H1 (cell line): ENCODE data around the gene AMBP. TPM values are rescaled to one million over a fixed set of nuclear protein-coding genes. Genes with fewer than 3 reads are reported as not detected.

ENCODE experiments used
- CTCF ChIA-PET: fragments of 300-600 bp; sonication (Branson Sonifier 250); formaldehyde crosslinking; loops from one replicate; lab custom pipeline; 2021; ENCODE audit not compliant: partially characterized antibody; lab: Charles Lee
- POLR2A ChIA-PET: fragments of 300-600 bp; sonication (Branson Sonifier 250); formaldehyde crosslinking; loops from one replicate; lab custom pipeline; 2021; ENCODE audit warnings: inconsistent platforms; ENCODE audit not compliant: partially characterized antibody; lab: Charles Lee
- DNase-seq, 2 experiments: peaks; one replicate each; pipeline versions ENCODE4 v3.0.0 to v3.0.0-alpha.2; 2010 to 2022; ENCODE audit warnings: low spot score in 2 of 2, low read depth in 1 of 2, mixed read lengths in 1 of 2
- FAIRE-seq: peaks from 2 replicates; lab custom pipeline; 2011; peaks lifted over from hg19 to GRCh38; lab: Jason Lieb, UNC
- H2AFZ ChIP-seq: 2 replicates; pipeline ENCODE4 v1.8.1; 2012; ENCODE audit warnings: low read length, inconsistent platforms
- H2AK5ac ChIP-seq: 2 replicates; pipeline ENCODE4 v1.6.1; 2013; ENCODE audit warnings: low read depth, low read length
- H2BK120ac ChIP-seq: replicated peaks from 2 replicates; pipeline ENCODE3; 2013; ENCODE audit warnings: low read depth, low read length, inconsistent platforms
- H2BK12ac ChIP-seq: 2 replicates; pipeline ENCODE4 v1.6.1; 2013; ENCODE audit warnings: low read depth, low read length
- H2BK15ac ChIP-seq: 2 replicates; pipeline ENCODE4 v1.6.1; 2013; ENCODE audit warnings: low read length
- H2BK20ac ChIP-seq: 2 replicates; pipeline ENCODE4 v1.6.1; 2013; ENCODE audit warnings: low read length
- H2BK5ac ChIP-seq: 2 replicates; pipeline ENCODE4 v1.6.1; 2013; ENCODE audit warnings: low read depth, low read length
- H3K14ac ChIP-seq: 2 replicates; pipeline ENCODE4 v1.6.1; 2013; ENCODE audit warnings: inconsistent platforms; ENCODE audit not compliant: insufficient read length
- H3K18ac ChIP-seq: 2 replicates; pipeline ENCODE4 v1.6.1; 2013; ENCODE audit warnings: low read length; ENCODE audit errors: extremely low read depth
- H3K23ac ChIP-seq: 2 replicates; pipeline ENCODE4 v1.6.1; 2013; ENCODE audit warnings: inconsistent platforms; ENCODE audit not compliant: insufficient read length
- H3K23me2 ChIP-seq: 2 replicates; pipeline ENCODE4 v1.6.1; 2013; ENCODE audit warnings: low read depth, low read length
- H3K27ac ChIP-seq: 2 replicates; pipeline ENCODE4 v1.6.1; 2011; ENCODE audit warnings: low read depth, low read length, inconsistent platforms
- H3K27me3 ChIP-seq, 4 experiments: replicated peaks in 1 of 4; 1 replicate in 1 of 4; 2 replicates in 3 of 4; pipeline versions ENCODE4 v1.6.1 to v1.8.1; 2011 to 2013; ENCODE audit warnings: low read length in 3 of 4, mild to moderate bottlenecking in 3 of 4, inconsistent platforms in 2 of 4, mixed read lengths in 2 of 4, moderate library complexity in 1 of 4; ENCODE audit not compliant: control insufficient read depth in 3 of 4, insufficient read depth in 3 of 4; ENCODE audit errors: extremely low read depth in 1 of 4
- H3K36me3 ChIP-seq, 4 experiments: 2 replicates each; pipeline versions ENCODE4 v1.6.1 to v1.8.1; 2011 to 2013; ENCODE audit warnings: mild to moderate bottlenecking in 4 of 4, low read length in 3 of 4, moderate library complexity in 2 of 4, control low read depth in 1 of 4, inconsistent platforms in 1 of 4; ENCODE audit not compliant: insufficient read depth in 4 of 4, control insufficient read depth in 2 of 4
- H3K4ac ChIP-seq: replicated peaks from 2 replicates; pipeline ENCODE3; 2013; ENCODE audit warnings: low read length, low read depth, mixed read lengths, inconsistent platforms; ENCODE audit not compliant: insufficient read length
- H3K4me1 ChIP-seq, 4 experiments: replicated peaks in 1 of 4; 1 replicate in 1 of 4; 2 replicates in 3 of 4; pipeline versions ENCODE4 v1.6.1 to v1.8.1; 2011 to 2013; ENCODE audit warnings: low read length in 3 of 4, inconsistent platforms in 2 of 4, mixed read lengths in 1 of 4; ENCODE audit not compliant: insufficient read depth in 4 of 4, control insufficient read depth in 3 of 4
- H3K4me2 ChIP-seq, 2 experiments: 2 replicates each; pipeline versions ENCODE4 v1.6.1 to v1.8.1; 2011 to 2013; ENCODE audit warnings: low read depth in 2 of 2, low read length in 2 of 2, control low read depth in 1 of 2, inconsistent platforms in 1 of 2, mild to moderate bottlenecking in 1 of 2; ENCODE audit not compliant: insufficient read depth in 1 of 2
- H3K4me3 ChIP-seq, 4 experiments: fragments of 200-600, 300-600 bp in 1 of 4; sonication (generic), shearing (Covaris generic), sonication (Bioruptor Twin) in 1 of 4; 2 replicates each; pipeline versions ENCODE4 v1.5.1 to v1.8.1; 2011 to 2016; ENCODE audit warnings: low read length in 4 of 4, low read depth in 3 of 4, control low read depth in 2 of 4, inconsistent platforms in 2 of 4, mild to moderate bottlenecking in 2 of 4, mixed read lengths in 1 of 4, moderate library complexity in 1 of 4; ENCODE audit not compliant: insufficient read depth in 2 of 4; ENCODE audit errors: extremely low read depth in 1 of 4
- H3K56ac ChIP-seq: replicated peaks from 2 replicates; pipeline ENCODE3; 2013; ENCODE audit warnings: low read depth, mild to moderate bottlenecking, mixed read lengths, low read length, inconsistent platforms; ENCODE audit not compliant: insufficient read length
- H3K79me1 ChIP-seq: 2 replicates; pipeline ENCODE4 v1.6.1; 2013; ENCODE audit warnings: low read depth, low read length, control low read depth
- H3K79me2 ChIP-seq, 2 experiments: 2 replicates each; pipeline versions ENCODE4 v1.6.1 to v1.8.1; 2012 to 2013; ENCODE audit warnings: low read length in 2 of 2, mild to moderate bottlenecking in 2 of 2, inconsistent platforms in 1 of 2; ENCODE audit not compliant: insufficient read depth in 2 of 2, control insufficient read depth in 1 of 2
- H3K9ac ChIP-seq, 4 experiments: replicated peaks in 1 of 4; 1 replicate in 1 of 4; 2 replicates in 3 of 4; pipeline versions ENCODE4 v1.6.1 to v1.8.1; 2011 to 2013; ENCODE audit warnings: low read depth in 3 of 4, low read length in 3 of 4, control low read depth in 2 of 4, mild to moderate bottlenecking in 2 of 4, moderate library complexity in 2 of 4, inconsistent platforms in 1 of 4; ENCODE audit errors: extremely low read depth in 1 of 4
- H3K9me3 ChIP-seq, 2 experiments: 2 replicates each; pipeline versions ENCODE4 v1.6.1 to v1.8.1; 2012 to 2013; ENCODE audit warnings: mild to moderate bottlenecking in 2 of 2, moderate library complexity in 2 of 2, control low read depth in 1 of 2, inconsistent platforms in 1 of 2, low read depth in 1 of 2, low read length in 1 of 2, mixed read lengths in 1 of 2; ENCODE audit not compliant: insufficient read depth in 2 of 2
- H4K20me1 ChIP-seq, 2 experiments: replicated peaks in 1 of 2; 2 replicates each; pipeline versions ENCODE3 to v1.8.1; 2011 to 2013; ENCODE audit warnings: inconsistent platforms in 2 of 2, low read length in 2 of 2, mild to moderate bottlenecking in 1 of 2; ENCODE audit not compliant: insufficient read depth in 2 of 2, control insufficient read depth in 1 of 2
- H4K5ac ChIP-seq: 2 replicates; pipeline ENCODE4 v1.6.1; 2013; ENCODE audit warnings: low read length, low read depth, mixed read lengths, inconsistent platforms; ENCODE audit not compliant: insufficient read length
- H4K8ac ChIP-seq: 2 replicates; pipeline ENCODE4 v1.8.0; 2013; ENCODE audit warnings: mild to moderate bottlenecking, moderate library complexity, low read length, inconsistent platforms; ENCODE audit not compliant: insufficient read depth; ENCODE audit errors: extremely low read depth
- H4K91ac ChIP-seq: replicated peaks from 2 replicates; pipeline ENCODE3; 2013; ENCODE audit warnings: low read length, mixed read lengths, inconsistent platforms; ENCODE audit not compliant: insufficient read length
- CBX8 ChIP-seq: fragments of 300-800, 300-1000 bp; sonication (generic); IDR thresholded peaks from 2 replicates; pipeline ENCODE4 v1.7.1; 2016; ENCODE audit warnings: low read depth, low read length, borderline replicate concordance
- CEBPB ChIP-seq: IDR thresholded peaks from 2 replicates; pipeline ENCODE4 v1.6.1; 2012; ENCODE audit warnings: low read depth, low read length
- CHD2 ChIP-seq: IDR thresholded peaks from 2 replicates; pipeline ENCODE4 v1.6.1; 2012; ENCODE audit warnings: low read length, improper control_type of control experiment
- KDM4A ChIP-seq: IDR thresholded peaks from one replicate; pipeline ENCODE4 v1.7.1; 2012; ENCODE audit warnings: low read depth, mild to moderate bottlenecking, moderate library complexity, low read length, inconsistent platforms; ENCODE audit not compliant: severe bottlenecking
- POLR2AphosphoS5 ChIP-seq: IDR thresholded peaks from 2 replicates; pipeline ENCODE4 v1.6.1; 2011; ENCODE audit warnings: low read depth, low read length
- POU5F1 ChIP-seq: IDR thresholded peaks from 2 replicates; pipeline ENCODE4 v1.6.1; 2011; ENCODE audit warnings: low read depth, mild to moderate bottlenecking, low read length, moderate library complexity
- RAD21 ChIP-seq, 2 experiments: IDR thresholded peaks in 1 of 2; conservative IDR thresholded peaks in 1 of 2; 2 replicates each; pipeline ENCODE4 v1.6.1; 2011; ENCODE audit warnings: low read depth in 2 of 2, low read length in 2 of 2, improper control_type of control experiment in 1 of 2, inconsistent platforms in 1 of 2, mild to moderate bottlenecking in 1 of 2, moderate library complexity in 1 of 2
- TBP ChIP-seq: IDR thresholded peaks from 2 replicates; pipeline ENCODE4 v1.6.1; 2011; ENCODE audit warnings: low read depth, low read length, improper control_type of control experiment
- WGBS, 2 experiments: shearing (Covaris generic) in 1 of 2; methylation state at CpG; one replicate each; pipeline versions ENCODE4 v1.1.6 to v1.1.7; 2013 to 2015; ENCODE audit warnings: low lambda C conversion rate in 2 of 2, mixed read lengths in 2 of 2, inconsistent platforms in 1 of 2, low coverage in 1 of 2, missing lambda C conversion rate in 1 of 2; ENCODE audit not compliant: insufficient replicate concordance in 2 of 2, insufficient coverage in 1 of 2, insufficient read length in 1 of 2; ENCODE audit errors: extremely low coverage in 1 of 2, missing lambda C conversion rate in 1 of 2; 5-methylcytosine and 5-hydroxymethylcytosine counted together
- polyA plus RNA-seq, 7 experiments: library from polyadenylated mRNA; depleted of rRNA in 3 of 7; stranded (reverse) in 5 of 7; unstranded in 2 of 7; fragments of >200 nt in 5 of 7; fragments of 200-250 nt in 2 of 7; gene quantifications; 1 replicate in 5 of 7; 2 replicates in 1 of 7; 4 replicates in 1 of 7; pipeline versions ENCODE4 v1.2.1 to v1.2.3, GENCODE V29; 2011 to 2013; ENCODE audit warnings: missing spikeins in 2 of 7, mixed read lengths in 2 of 7
- total RNA-seq: library from RNA; stranded (reverse); fragmentation: NEBNext Ultra II Directional; extraction: Animal tissue kit (Norgen Biotek cat#: 25700); gene quantifications from 2 replicates; pipeline ENCODE4 v1.2.1, GENCODE V29; 2021
- TF ChIP-seq, protein P1 (sequence below): IDR thresholded peaks from 2 replicates; pipeline ENCODE4 v1.6.1; 2012; ENCODE audit warnings: low read length, inconsistent platforms

The AMBP gene
- total and polyA plus RNA-seq, 2 of the 8 experiments (the other 6 are each of a cell fraction or from before 2014, with no cell fraction given), result 3.0 to 4.0 TPM

DNA sequence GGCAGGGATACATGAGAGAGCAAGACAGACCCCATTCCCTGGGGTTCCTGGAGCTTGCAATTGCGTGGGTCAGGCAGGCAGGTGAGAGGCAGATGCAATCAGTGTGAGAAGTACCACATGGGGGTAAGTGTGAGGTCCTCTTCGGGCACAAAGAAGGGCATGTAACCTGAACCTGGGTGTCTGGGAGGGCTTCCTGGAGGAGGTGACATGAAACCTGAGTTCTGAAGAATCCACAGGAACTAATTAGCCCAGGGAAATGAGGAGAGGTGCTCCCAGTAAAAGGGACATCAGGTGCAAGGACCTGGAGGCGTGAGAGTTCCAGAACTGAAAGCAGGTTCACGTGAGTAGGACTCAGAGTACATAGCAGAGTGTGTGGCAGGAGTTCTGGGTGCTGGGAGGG is 2.5 kb downstream of the AMBP start:
- no peak overlapping the region for H3K56ac ChIP-seq
- H3K27me3 ChIP-seq, result peaks cover 0 to 3% (median under 1%) of the 10 kb centered on the region in 4 experiments; a peak in 2 of 7 replicates
- no peak overlapping the region for H2BK120ac ChIP-seq
- H2BK15ac ChIP-seq, result no peak overlapping the region
- H3K4ac ChIP-seq, result no peak overlapping the region
- H4K91ac ChIP-seq, result no peak overlapping the region
- H3K18ac ChIP-seq, result no peak overlapping the region; the same call in 1 of the 2 replicates
- CTCF ChIA-PET, result interaction anchor here (0.6 to 1.1 kb wide), 2 partner anchors 9 to 132 kb away, joined by 3 to 4 read pairs; no protein-coding TSS in a partner anchor
- no peak overlapping the region for H3K27ac ChIP-seq
- H3K36me3 ChIP-seq, result no peaks in the 10 kb centered on the region
- no peak overlapping the region for H2AK5ac ChIP-seq
- no peak overlapping the region for H3K14ac ChIP-seq
- 61% methylated on average over 4 of the region's 4 CpGs; no CpG with 5 or more reads in 1 of the 2 experiments for WGBS, 2 experiments
- DNase-seq, result no peak
- H2BK5ac ChIP-seq, result no peak overlapping the region
- no peak overlapping the region for H4K8ac ChIP-seq
- H3K79me2 ChIP-seq, result no peaks in the 10 kb centered on the region
- H3K4me2 ChIP-seq, result no peak overlapping the region
- no peaks in the 10 kb centered on the region for H4K20me1 ChIP-seq
- no peak overlapping the region for H3K9ac ChIP-seq
- H3K23me2 ChIP-seq, result no peaks in the 10 kb centered on the region; the same call in 1 of the 2 replicates
- no peak overlapping the region for H3K4me3 ChIP-seq
- H4K5ac ChIP-seq, result no peak overlapping the region
- no peak for TF ChIP-seq POU5F1
- TF ChIP-seq KDM4A, result no peak
- TF ChIP-seq CEBPB, result no peak
- TF ChIP-seq CHD2, result no peak
- TF ChIP-seq, protein P1, sequence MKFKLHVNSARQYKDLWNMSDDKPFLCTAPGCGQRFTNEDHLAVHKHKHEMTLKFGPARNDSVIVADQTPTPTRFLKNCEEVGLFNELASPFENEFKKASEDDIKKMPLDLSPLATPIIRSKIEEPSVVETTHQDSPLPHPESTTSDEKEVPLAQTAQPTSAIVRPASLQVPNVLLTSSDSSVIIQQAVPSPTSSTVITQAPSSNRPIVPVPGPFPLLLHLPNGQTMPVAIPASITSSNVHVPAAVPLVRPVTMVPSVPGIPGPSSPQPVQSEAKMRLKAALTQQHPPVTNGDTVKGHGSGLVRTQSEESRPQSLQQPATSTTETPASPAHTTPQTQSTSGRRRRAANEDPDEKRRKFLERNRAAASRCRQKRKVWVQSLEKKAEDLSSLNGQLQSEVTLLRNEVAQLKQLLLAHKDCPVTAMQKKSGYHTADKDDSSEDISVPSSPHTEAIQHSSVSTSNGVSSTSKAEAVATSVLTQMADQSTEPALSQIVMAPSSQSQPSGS, result no peak
- no peak for TF ChIP-seq RAD21 (IDR thresholded peaks at IDR 0.05 in 1 of 2, conservative IDR thresholded peaks at IDR 0.05 in 1 of 2; ENCODE audit: low read depth in 2 of 2, low read length in 2 of 2)
- no peak for TF ChIP-seq CBX8
- no peak for TF ChIP-seq POLR2AphosphoS5
- no peak for TF ChIP-seq TBP
- H3K79me1 ChIP-seq, result no peaks in the 10 kb centered on the region
- H3K9me3 ChIP-seq, result no peaks in the 10 kb centered on the region
- H2BK12ac ChIP-seq, result no peak overlapping the region
- POLR2A ChIA-PET, result no interaction called here
- H3K23ac ChIP-seq, result no peak overlapping the region
- FAIRE-seq, result no peak
- no peak overlapping the region for H2BK20ac ChIP-seq
- H2AFZ ChIP-seq, result no peak overlapping the region
- peaks cover 0 to 4% (median 3%) of the 10 kb centered on the region in 4 experiments; a peak in 4 of 7 replicates for H3K4me1 ChIP-seq
